SKM-1 (cell line): ENCODE measurements around the gene C17orf107.

Source experiments
- DNase-seq: peaks from one replicate; lab custom pipeline; 2025; ENCODE audit not compliant: unreplicated experiment; lab: John Stamatoyannopoulos, UW

Gene C17orf107

GRCh38 chr17:4872786-4873185 lies 26.6 kb upstream of the C17orf107 start:
- DNase-seq: no peak

DNA sequence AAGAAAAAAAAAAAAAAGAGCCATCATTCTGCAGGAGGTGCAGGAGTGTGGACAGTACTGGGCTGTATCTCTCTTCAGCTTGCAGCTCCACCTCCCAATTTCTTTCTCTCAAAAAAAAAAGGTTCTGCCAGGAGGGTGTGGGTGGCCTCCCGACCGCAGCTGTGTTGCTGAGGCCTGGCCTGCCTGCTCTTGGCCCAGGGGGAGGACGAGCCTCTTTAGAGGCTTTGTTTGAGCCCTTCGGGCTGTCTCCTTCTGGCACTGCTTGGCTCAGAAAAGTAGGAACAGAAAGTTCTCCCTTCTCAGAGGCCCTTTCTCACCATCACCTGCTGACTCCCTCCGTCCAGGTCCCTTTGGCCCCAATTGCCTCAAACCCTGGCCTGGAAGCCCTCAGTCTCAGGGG lies 22.2 kb upstream of the C17orf107 start:
- DNase-seq: no peak

DNA sequence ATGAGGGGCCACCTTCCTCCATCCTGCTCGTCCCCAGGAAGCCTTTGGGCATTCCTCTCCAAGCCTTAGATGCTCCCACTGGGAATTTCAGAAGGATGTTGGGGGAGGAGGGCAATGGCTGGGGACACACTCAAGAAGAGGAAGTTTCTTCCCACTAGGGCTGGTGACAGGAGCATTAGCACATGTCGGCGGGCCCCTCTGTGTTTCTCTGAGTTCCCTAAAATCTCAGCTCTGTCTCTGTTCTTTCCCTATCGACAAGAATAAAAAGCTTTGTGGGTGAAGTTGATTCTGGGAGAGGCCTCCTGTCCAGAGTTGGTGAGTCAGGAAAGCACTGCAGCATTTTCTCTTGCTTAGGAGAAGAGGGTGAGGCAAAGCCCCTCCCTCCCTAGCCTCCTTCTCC lies 19.7 kb upstream of the C17orf107 start:
- DNase-seq: no peak

DNA sequence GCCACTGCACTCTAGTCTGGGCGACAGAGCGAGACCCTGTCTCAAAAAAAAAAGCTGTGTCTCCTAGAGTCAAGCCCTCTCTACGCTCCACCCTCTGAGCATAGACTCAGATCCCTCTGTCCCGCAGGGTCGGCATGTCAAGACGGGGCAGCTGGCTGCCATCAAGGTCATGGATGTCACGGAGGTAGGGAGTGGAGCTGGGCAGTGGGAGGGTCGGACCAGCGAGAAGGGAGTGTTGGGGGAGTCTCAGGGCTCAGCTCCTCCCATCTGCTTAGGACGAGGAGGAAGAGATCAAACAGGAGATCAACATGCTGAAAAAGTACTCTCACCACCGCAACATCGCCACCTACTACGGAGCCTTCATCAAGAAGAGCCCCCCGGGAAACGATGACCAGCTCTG lies 18.5 kb upstream of the C17orf107 start:
- no peak for DNase-seq

- DNase-seq: no peak
These were observed 17.4 kb upstream of the C17orf107 start for GRCh38 chr17:4881761-4882555.

DNA sequence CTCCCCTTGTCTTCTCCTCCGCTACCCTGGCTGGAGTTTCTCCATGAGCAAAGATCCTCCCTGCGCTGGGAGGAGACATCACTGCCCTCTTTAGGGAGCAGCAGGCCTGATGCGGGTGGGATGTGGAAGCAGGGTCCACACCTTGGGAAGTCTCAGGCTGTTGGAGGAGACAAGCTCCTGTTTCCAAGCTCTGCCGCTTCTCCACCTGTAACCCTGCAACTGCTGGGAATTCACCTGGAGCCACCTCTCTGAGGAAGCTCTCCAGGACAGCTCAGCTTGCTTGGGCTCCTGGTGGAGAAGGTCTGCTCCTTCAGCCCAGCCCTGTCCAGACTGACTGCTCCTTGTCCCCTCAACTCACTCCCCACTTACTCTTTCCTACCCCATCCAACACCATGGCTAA lies 14.8 kb upstream of the C17orf107 start:
- DNase-seq: no peak

DNA sequence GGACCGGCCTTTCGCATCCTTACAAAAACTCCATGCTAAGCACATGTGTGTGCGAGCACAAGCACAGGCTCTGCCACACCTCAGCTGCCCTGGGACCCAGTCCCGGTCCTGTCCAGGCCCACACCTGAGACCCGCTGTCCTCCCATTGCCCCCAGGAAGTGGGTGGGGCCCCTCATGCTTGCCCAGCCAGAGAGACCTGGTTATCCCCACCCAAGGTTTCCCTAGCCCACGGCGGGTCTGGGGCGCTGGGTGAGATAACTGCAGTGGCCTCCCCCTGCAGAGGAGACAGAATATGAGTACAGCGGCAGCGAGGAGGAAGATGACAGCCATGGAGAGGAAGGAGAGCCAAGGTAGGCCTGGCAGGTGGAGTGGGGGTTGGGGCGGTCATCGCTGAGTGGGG lies 12.5 kb upstream of the C17orf107 start:
- no peak for DNase-seq

- no peak for DNase-seq
These were observed 11.8 kb upstream of the C17orf107 start for GRCh38 chr17:4887581-4887980.

DNA sequence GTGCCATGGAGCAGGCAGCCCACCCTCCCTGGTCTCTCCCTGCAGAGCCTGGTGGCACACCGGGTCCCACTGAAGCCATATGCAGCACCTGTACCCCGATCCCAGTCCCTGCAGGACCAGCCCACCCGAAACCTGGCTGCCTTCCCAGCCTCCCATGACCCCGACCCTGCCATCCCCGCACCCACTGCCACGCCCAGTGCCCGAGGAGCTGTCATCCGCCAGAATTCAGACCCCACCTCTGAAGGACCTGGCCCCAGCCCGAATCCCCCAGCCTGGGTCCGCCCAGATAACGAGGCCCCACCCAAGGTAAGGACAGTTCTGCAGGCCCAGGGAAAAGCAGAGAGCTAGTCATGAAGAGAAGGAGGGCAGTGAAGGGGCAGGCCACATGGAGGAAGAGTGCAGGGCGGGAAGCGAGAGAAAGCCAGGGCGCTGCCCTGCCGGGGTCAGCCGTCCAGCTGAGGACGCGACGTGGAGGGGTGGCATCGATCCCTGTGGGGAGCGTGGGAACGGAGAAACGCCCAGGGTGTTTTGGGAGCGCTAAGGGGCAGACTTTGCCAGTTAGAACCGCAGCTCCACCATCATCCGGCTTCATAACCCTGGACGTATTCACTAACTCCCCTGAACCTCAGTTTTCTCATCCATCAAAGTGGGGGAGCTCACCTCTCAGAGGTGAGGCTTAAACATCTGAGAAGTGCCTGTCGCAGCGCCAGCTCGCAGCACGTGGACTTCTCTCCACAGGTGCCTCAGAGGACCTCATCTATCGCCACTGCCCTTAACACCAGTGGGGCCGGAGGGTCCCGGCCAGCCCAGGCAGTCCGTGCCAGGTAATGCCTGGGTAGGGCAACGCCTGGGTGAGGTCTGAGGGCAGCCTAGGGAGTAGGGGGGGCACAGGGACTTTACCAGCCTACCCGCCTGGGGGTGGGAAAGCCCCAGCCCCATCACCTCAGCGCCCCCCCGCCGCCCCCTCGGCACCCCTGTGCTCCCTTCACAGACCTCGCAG lies 7.6 kb upstream of the C17orf107 start:
- DNase-seq: no peak

DNA sequence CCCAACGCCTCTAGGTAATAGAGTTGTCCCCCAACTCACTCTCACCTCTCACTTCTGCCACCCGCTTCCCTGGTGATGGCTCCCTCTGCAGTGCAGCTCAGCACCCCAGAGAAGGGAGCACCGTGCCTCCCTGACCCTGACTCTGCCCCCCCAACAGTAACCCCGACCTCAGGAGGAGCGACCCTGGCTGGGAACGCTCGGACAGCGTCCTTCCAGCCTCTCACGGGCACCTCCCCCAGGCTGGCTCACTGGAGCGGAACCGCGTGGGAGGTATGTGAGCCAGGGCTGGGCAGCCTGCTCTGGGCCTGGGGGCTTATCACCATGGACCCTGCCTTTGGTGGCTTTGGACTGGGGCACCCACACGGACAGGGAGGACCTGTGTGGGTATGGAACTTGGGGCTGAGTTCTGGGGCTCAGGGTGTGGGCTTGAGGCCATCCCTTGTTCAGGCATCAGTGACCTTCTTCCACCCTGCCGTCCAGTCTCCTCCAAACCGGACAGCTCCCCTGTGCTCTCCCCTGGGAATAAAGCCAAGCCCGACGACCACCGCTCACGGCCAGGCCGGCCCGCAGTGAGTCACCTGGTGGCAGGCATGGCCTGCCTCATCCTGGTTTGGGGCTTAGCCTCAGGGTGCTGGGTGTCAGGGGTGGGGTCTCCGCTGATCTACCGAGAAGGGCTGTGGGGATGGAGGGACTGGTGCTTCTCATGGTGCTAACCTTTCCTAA lies 6.7 kb upstream of the C17orf107 start:
- DNase-seq: no peak

- no peak for DNase-seq
These were observed 6.1 kb upstream of the C17orf107 start for GRCh38 chr17:4893272-4893671.

- no peak for DNase-seq
These were observed 5.4 kb upstream of the C17orf107 start for GRCh38 chr17:4893721-4894560.

- DNase-seq: no peak
These were observed 4.2 kb upstream of the C17orf107 start for GRCh38 chr17:4895121-4895520.

DNA sequence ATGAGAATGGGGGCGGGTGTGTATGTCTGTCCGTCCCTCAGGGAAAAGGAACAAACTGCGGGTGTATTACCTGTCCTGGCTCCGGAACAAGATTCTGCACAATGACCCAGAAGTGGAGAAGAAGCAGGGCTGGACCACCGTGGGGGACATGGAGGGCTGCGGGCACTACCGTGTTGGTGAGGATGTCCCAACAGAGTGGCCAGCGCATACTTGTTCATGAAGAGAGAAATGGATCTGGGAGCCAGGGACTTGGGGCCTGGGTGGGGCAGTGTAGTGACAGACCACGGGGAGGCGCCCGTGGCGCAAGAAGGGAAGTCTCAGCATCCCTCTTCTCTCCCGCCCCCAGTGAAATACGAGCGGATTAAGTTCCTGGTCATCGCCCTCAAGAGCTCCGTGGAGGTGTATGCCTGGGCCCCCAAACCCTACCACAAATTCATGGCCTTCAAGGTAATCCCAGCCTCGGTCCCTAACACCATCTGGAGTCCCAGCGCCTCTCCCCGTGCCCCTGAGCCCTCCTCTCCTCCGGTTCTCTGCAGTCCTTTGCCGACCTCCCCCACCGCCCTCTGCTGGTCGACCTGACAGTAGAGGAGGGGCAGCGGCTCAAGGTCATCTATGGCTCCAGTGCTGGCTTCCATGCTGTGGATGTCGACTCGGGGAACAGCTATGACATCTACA lies 3.5 kb upstream of the C17orf107 start:
- no peak for DNase-seq

DNA sequence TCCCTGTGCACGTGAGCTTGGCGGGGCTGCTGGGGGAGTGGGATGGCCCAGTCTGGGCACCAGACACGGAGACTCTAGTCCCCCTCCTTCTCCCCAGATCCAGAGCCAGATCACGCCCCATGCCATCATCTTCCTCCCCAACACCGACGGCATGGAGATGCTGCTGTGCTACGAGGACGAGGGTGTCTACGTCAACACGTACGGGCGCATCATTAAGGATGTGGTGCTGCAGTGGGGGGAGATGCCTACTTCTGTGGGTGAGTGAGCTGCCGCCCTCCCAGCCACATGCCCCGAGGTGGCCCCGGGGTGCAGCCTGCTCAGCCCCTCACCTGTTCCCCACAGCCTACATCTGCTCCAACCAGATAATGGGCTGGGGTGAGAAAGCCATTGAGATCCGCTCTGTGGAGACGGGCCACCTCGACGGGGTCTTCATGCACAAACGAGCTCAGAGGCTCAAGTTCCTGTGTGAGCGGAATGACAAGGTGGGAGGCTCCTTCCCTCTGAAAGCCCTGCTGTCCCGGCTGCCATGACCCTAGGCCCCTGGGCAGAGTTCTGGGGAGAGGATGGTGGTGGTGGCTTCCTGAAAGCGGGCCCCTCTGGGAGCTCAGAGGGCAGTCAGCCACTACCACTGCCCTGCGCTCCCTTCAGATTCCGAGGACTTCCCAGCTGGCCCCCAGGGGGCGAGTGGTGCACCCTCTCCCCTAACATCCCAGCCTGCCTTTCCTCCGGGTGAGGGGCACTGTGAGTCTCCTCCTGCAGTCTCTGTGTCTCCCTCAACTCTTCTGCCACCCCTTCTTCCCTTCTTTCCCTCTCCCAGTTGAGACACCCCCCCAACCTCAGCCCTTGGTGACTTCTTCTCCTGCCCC lies 2.8 kb upstream of the C17orf107 start:
- DNase-seq: no peak

DNA sequence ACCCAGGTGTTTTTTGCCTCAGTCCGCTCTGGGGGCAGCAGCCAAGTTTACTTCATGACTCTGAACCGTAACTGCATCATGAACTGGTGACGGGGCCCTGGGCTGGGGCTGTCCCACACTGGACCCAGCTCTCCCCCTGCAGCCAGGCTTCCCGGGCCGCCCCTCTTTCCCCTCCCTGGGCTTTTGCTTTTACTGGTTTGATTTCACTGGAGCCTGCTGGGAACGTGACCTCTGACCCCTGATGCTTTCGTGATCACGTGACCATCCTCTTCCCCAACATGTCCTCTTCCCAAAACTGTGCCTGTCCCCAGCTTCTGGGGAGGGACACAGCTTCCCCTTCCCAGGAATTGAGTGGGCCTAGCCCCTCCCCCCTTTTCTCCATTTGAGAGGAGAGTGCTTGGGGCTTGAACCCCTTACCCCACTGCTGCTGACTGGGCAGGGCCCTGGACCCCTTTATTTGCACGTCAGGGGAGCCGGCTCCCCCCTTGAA lies 2.1 kb upstream of the C17orf107 start:
- DNase-seq: no peak

- no peak for DNase-seq
These were observed 1.6 kb upstream of the C17orf107 start for GRCh38 chr17:4897785-4898184.

- DNase-seq: no peak
These were observed 985 bp upstream of the C17orf107 start for GRCh38 chr17:4898351-4898750.

- DNase-seq: no peak
These were observed 409 bp upstream of the C17orf107 start for GRCh38 chr17:4898927-4899326.
